WTC11 (cell line): ENCODE results near the gene TMEM89. TPM values are rescaled to one million over a fixed set of nuclear protein-coding genes. Genes with fewer than 3 reads are reported as not detected.

Experiments
- ATAC-seq: fragments of 200-7000 bp; cut with Tn5 transposase; 2 replicates; pipeline ENCODE4 v1.10.0; 2021; ENCODE audit warnings: mild to moderate bottlenecking, moderate library complexity
- CTCF ChIA-PET: fragments of 300-600 bp; sonication (Branson Sonifier 250); formaldehyde crosslinking; loops from one replicate; lab custom pipeline; 2021; ENCODE audit warnings: antibody characterized with exemption; lab: Charles Lee
- POLR2A ChIA-PET: fragments of 350-600 bp; sonication (Branson Sonifier 250); formaldehyde crosslinking; loops from one replicate; lab custom pipeline; 2021; ENCODE audit warnings: antibody characterized with exemption; lab: Charles Lee
- DNase-seq: peaks from one replicate; pipeline ENCODE4 v3.0.0; 2021; ENCODE audit warnings: low spot score
- H3K27ac Mint-ChIP-seq: 2 replicates; pipeline ENCODE4 v1.8.0; 2021; ENCODE audit warnings: mixed read lengths
- H3K27me3 Mint-ChIP-seq: 2 replicates; pipeline ENCODE4 v1.8.0; 2021; ENCODE audit warnings: low read depth, mild to moderate bottlenecking, moderate library complexity, mixed read lengths
- H3K36me3 Mint-ChIP-seq: 2 replicates; pipeline ENCODE4 v1.8.0; 2021; ENCODE audit warnings: mixed read lengths
- H3K4me1 Mint-ChIP-seq: 2 replicates; pipeline ENCODE4 v1.8.0; 2022; ENCODE audit warnings: mixed read lengths
- H3K4me3 Mint-ChIP-seq: 2 replicates; pipeline ENCODE4 v1.8.0; 2021; ENCODE audit warnings: mild to moderate bottlenecking, moderate library complexity, mixed read lengths
- H3K9me3 Mint-ChIP-seq: 2 replicates; pipeline ENCODE4 v1.8.0; 2021; ENCODE audit warnings: mixed read lengths
- ETV6 ChIP-seq: sonication (generic); formaldehyde crosslinking; IDR thresholded peaks from 2 replicates; pipeline ENCODE4 v1.8.1; 2022; ENCODE audit warnings: mild to moderate bottlenecking, missing genetic modification reagents
- FOXK1 ChIP-seq: sonication (generic); formaldehyde crosslinking; IDR thresholded peaks from 2 replicates; pipeline ENCODE4 v1.8.0; 2022; ENCODE audit warnings: mild to moderate bottlenecking, moderate library complexity, missing genetic modification reagents
- MYBL2 ChIP-seq: sonication (generic); formaldehyde crosslinking; IDR thresholded peaks from 2 replicates; pipeline ENCODE4 v1.8.1; 2023; ENCODE audit warnings: mild to moderate bottlenecking, moderate library complexity, missing genetic modification reagents
- RORB ChIP-seq: fragments of 250-450 bp; sonication (Bioruptor Pico); IDR thresholded peaks from 2 replicates; pipeline ENCODE4 v1.9.0; 2021; ENCODE audit warnings: mild to moderate bottlenecking
- TEAD1 ChIP-seq: sonication (generic); formaldehyde crosslinking; IDR thresholded peaks from 2 replicates; pipeline ENCODE4 v1.8.0; 2022; ENCODE audit warnings: mild to moderate bottlenecking, missing genetic modification reagents
- ZNF121 ChIP-seq: sonication (generic); formaldehyde crosslinking; IDR thresholded peaks from 2 replicates; pipeline ENCODE4 v1.8.0; 2023; ENCODE audit warnings: missing genetic modification reagents
- ZNF219 ChIP-seq: sonication (generic); formaldehyde crosslinking; IDR thresholded peaks from 2 replicates; pipeline ENCODE4 v1.8.0; 2023; ENCODE audit warnings: missing genetic modification reagents, mild to moderate bottlenecking, borderline replicate concordance
- total RNA-seq: library from RNA; stranded (reverse); gene quantifications from 3 replicates; pipeline ENCODE4 v1.2.3, GENCODE V29; 2021
- TF ChIP-seq, protein P1 (sequence below): fragments of 250-450 bp; sonication (Bioruptor Pico); IDR thresholded peaks from 2 replicates; pipeline ENCODE4 v2.1.2; 2022; ENCODE audit warnings: mild to moderate bottlenecking, moderate library complexity
- TF ChIP-seq, protein P2 (sequence below): fragments of 250-450 bp; sonication (Bioruptor Pico); IDR thresholded peaks from 2 replicates; pipeline ENCODE4 v1.9.0; 2021; ENCODE audit warnings: mild to moderate bottlenecking
- TF ChIP-seq, protein P3 (sequence below): sonication (generic); formaldehyde crosslinking; IDR thresholded peaks from 2 replicates; pipeline ENCODE4 v1.8.1; 2023; ENCODE audit warnings: mild to moderate bottlenecking, moderate library complexity, missing genetic modification reagents
- TF ChIP-seq, protein P4 (sequence below): fragments of 250-450 bp; sonication (Bioruptor Pico); IDR thresholded peaks from 2 replicates; pipeline ENCODE4 v1.8.0; 2021; ENCODE audit warnings: mild to moderate bottlenecking
- TF ChIP-seq, protein P5 (sequence below): sonication (generic); formaldehyde crosslinking; IDR thresholded peaks from 2 replicates; pipeline ENCODE4 v1.8.0; 2022; ENCODE audit warnings: mild to moderate bottlenecking, missing genetic modification reagents
- TF ChIP-seq, protein P6 (sequence below): sonication (generic); formaldehyde crosslinking; IDR thresholded peaks from 2 replicates; pipeline ENCODE4 v1.8.0; 2023; ENCODE audit warnings: missing genetic modification reagents, mild to moderate bottlenecking, borderline replicate concordance
- TF ChIP-seq, protein P7 (sequence below): sonication (generic); formaldehyde crosslinking; IDR thresholded peaks from 2 replicates; pipeline ENCODE4 v1.8.0; 2022; ENCODE audit warnings: mild to moderate bottlenecking, missing genetic modification reagents

TMEM89 gene
- total RNA-seq, 1 experiment from 2014 or later = 0.66 TPM

DNA sequence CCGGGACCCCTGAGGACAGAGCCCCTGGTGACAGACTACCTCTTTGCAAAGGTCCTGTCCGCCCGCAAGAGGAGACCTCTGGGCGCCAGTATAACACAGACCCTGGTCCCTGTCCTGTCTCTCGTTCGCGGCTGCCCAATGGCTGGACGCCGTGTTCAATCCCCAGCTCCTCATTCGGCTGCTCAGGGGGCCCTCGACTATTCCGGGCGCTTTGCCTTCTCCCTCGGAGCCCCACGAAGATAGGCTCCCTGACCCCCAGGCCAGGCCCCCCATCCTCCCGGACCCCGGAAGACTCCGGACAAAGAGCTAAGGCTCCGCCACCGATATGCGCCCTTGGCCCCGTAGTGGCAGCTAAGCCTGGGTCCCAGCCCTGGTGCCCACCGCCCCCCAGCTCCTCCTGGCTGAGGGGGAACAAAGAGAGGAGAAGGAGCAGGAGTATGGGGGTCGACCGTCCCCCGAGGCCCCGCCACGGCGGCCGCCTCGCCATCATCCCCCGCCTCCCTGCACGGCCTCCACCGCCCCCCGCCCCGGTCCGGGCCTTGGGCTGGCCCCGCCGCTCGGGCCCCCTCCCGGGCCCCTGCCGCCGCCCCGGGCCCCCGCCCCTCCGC is 40.7 kb upstream of the TMEM89 start:
- Mint-ChIP-seq H3K36me3 (peaks cover 26% of the 10 kb centered on the region), H3K4me1 (peaks cover 14% of the 10 kb centered on the region), H3K9me3 (peaks cover 6% of the 10 kb centered on the region; the same call in 1 of the 2 replicates), H3K27me3 (no peaks in the 10 kb centered on the region), H3K27ac (no peak overlapping the region), H3K4me3 (peak overlapping the region; percentile 88)
- ChIA-PET CTCF (interaction anchor here (0.9 to 5.2 kb wide), 12 partner anchors 24 to 345 kb away, joined by 3 to 51 read pairs (median 5); partner anchors contain the start of genes NCKIPSD, SLC26A6, UQCRC1 and WDR6), POLR2A (interaction anchor here (0.6 to 4.4 kb wide), 12 partner anchors 27 to 912 kb away, joined by 3 to 41 read pairs (median 4); partner anchors contain the start of genes CCDC51, IP6K2, NDUFAF3 and SLC26A6)
- no peak for ATAC-seq
- DNase-seq = no peak
- no peak for TF ChIP-seq MYBL2
- TF ChIP-seq ZNF121 (CRISPR knock-in tag) = no peak
- TF ChIP-seq ETV6 (CRISPR knock-in tag) = no peak
- TF ChIP-seq, protein P1, sequence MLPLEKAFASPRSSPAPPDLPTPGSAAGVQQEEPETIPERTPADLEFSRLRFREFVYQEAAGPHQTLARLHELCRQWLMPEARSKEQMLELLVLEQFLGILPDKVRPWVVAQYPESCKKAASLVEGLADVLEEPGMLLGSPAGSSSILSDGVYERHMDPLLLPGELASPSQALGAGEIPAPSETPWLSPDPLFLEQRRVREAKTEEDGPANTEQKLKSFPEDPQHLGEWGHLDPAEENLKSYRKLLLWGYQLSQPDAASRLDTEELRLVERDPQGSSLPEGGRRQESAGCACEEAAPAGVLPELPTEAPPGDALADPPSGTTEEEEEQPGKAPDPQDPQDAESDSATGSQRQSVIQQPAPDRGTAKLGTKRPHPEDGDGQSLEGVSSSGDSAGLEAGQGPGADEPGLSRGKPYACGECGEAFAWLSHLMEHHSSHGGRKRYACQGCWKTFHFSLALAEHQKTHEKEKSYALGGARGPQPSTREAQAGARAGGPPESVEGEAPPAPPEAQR = no peak
- no peak for TF ChIP-seq TEAD1
- no peak for TF ChIP-seq ZNF219 (CRISPR knock-in tag)
- TF ChIP-seq, protein P2, sequence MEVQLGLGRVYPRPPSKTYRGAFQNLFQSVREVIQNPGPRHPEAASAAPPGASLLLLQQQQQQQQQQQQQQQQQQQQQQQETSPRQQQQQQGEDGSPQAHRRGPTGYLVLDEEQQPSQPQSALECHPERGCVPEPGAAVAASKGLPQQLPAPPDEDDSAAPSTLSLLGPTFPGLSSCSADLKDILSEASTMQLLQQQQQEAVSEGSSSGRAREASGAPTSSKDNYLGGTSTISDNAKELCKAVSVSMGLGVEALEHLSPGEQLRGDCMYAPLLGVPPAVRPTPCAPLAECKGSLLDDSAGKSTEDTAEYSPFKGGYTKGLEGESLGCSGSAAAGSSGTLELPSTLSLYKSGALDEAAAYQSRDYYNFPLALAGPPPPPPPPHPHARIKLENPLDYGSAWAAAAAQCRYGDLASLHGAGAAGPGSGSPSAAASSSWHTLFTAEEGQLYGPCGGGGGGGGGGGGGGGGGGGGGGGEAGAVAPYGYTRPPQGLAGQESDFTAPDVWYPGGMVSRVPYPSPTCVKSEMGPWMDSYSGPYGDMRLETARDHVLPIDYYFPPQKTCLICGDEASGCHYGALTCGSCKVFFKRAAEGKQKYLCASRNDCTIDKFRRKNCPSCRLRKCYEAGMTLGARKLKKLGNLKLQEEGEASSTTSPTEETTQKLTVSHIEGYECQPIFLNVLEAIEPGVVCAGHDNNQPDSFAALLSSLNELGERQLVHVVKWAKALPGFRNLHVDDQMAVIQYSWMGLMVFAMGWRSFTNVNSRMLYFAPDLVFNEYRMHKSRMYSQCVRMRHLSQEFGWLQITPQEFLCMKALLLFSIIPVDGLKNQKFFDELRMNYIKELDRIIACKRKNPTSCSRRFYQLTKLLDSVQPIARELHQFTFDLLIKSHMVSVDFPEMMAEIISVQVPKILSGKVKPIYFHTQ (CRISPR knock-in tag) = no peak
- TF ChIP-seq, protein P3, sequence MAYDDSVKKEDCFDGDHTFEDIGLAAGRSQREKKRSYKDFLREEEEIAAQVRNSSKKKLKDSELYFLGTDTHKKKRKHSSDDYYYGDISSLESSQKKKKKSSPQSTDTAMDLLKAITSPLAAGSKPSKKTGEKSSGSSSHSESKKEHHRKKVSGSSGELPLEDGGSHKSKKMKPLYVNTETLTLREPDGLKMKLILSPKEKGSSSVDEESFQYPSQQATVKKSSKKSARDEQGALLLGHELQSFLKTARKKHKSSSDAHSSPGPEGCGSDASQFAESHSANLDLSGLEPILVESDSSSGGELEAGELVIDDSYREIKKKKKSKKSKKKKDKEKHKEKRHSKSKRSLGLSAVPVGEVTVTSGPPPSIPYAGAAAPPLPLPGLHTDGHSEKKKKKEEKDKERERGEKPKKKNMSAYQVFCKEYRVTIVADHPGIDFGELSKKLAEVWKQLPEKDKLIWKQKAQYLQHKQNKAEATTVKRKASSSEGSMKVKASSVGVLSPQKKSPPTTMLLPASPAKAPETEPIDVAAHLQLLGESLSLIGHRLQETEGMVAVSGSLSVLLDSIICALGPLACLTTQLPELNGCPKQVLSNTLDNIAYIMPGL = no peak
- TF ChIP-seq, protein P4, sequence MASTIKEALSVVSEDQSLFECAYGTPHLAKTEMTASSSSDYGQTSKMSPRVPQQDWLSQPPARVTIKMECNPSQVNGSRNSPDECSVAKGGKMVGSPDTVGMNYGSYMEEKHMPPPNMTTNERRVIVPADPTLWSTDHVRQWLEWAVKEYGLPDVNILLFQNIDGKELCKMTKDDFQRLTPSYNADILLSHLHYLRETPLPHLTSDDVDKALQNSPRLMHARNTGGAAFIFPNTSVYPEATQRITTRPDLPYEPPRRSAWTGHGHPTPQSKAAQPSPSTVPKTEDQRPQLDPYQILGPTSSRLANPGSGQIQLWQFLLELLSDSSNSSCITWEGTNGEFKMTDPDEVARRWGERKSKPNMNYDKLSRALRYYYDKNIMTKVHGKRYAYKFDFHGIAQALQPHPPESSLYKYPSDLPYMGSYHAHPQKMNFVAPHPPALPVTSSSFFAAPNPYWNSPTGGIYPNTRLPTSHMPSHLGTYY (CRISPR knock-in tag) = no peak
- TF ChIP-seq, protein P5, sequence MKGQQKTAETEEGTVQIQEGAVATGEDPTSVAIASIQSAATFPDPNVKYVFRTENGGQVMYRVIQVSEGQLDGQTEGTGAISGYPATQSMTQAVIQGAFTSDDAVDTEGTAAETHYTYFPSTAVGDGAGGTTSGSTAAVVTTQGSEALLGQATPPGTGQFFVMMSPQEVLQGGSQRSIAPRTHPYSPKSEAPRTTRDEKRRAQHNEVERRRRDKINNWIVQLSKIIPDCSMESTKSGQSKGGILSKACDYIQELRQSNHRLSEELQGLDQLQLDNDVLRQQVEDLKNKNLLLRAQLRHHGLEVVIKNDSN = no peak
- no peak for TF ChIP-seq FOXK1 (CRISPR knock-in tag)
- TF ChIP-seq, protein P6, sequence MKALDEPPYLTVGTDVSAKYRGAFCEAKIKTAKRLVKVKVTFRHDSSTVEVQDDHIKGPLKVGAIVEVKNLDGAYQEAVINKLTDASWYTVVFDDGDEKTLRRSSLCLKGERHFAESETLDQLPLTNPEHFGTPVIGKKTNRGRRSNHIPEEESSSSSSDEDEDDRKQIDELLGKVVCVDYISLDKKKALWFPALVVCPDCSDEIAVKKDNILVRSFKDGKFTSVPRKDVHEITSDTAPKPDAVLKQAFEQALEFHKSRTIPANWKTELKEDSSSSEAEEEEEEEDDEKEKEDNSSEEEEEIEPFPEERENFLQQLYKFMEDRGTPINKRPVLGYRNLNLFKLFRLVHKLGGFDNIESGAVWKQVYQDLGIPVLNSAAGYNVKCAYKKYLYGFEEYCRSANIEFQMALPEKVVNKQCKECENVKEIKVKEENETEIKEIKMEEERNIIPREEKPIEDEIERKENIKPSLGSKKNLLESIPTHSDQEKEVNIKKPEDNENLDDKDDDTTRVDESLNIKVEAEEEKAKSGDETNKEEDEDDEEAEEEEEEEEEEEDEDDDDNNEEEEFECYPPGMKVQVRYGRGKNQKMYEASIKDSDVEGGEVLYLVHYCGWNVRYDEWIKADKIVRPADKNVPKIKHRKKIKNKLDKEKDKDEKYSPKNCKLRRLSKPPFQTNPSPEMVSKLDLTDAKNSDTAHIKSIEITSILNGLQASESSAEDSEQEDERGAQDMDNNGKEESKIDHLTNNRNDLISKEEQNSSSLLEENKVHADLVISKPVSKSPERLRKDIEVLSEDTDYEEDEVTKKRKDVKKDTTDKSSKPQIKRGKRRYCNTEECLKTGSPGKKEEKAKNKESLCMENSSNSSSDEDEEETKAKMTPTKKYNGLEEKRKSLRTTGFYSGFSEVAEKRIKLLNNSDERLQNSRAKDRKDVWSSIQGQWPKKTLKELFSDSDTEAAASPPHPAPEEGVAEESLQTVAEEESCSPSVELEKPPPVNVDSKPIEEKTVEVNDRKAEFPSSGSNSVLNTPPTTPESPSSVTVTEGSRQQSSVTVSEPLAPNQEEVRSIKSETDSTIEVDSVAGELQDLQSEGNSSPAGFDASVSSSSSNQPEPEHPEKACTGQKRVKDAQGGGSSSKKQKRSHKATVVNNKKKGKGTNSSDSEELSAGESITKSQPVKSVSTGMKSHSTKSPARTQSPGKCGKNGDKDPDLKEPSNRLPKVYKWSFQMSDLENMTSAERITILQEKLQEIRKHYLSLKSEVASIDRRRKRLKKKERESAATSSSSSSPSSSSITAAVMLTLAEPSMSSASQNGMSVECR (CRISPR knock-in tag) = no peak
- TF ChIP-seq, protein P7, sequence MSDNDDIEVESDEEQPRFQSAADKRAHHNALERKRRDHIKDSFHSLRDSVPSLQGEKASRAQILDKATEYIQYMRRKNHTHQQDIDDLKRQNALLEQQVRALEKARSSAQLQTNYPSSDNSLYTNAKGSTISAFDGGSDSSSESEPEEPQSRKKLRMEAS (CRISPR knock-in tag) = no peak
- no peak for TF ChIP-seq RORB (CRISPR knock-in tag)
